ENCODE results near the gene TBPL2.
"Not testable (repeated sequence)": the region's sequence is repeated elsewhere in the genome, so short reads cannot be mapped to it uniquely, and the experiment has no call there.

The TBPL2 gene

GRCh38 chr14:55446833-55447232, 6.4 kb upstream of the TBPL2 start:
- intact Hi-C loops (cut with DNase I): loop anchor here (10.0 kb wide), 1 partner anchor 1028 kb away; no protein-coding TSS in a partner anchor
- peak in 10 of 42 donors; percentile 11 to 55 (median 30) for DNase-seq

- intact Hi-C loops (cut with DNase I): loop anchor here (10.0 kb wide), 1 partner anchor 1029 kb away; no protein-coding TSS in a partner anchor
- DNase-seq: peak in 38 of 42 donors; percentile 22 to 89 (median 68)
Measured at GRCh38 chr14:55446127-55446736, 5.8 kb upstream of the TBPL2 start.

GRCh38 chr14:55441286-55441685, 870 bp upstream of the TBPL2 start:
- peak in 5 of 42 donors; percentile 15 to 36 (median 32) for DNase-seq
- intact Hi-C loops (cut with DNase I): loop anchor here (10.0 kb wide), 1 partner anchor 1034 kb away; no protein-coding TSS in a partner anchor

DNA sequence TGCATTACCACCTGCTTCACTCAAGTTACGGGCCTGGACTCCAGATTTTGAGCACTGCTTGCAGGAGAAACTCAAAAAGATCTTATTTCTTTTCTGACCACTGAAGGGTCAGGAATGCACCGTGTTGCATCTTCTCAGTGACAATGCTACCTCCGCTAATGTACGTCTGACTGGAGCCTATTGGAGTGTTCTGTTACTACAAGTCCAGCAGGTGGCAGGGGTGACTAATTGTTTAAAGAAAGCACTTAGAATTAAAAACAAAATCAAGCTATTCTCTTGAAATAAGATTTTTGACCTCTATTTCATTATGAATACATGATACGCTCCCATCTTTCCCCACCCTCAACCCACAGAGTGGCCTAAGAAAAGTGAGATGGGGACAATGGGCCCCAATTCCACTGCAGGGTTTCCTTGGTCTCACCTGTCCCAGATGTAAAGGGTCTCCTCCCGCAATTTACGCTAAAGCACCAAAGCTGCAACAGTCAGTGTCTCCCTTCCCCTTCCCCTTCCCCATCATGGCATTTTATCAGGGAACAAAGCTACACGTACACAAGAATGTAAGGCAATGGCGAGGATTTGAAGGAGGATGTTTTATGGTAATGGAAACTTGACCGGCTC, 2.2 kb downstream of the TBPL2 start:
- DNase-seq: peak in 13 of 42 donors; percentile 9 to 74 (median 33)
- intact Hi-C loops (cut with DNase I): no loop called here

- no peak for DNase-seq
- intact Hi-C loops (cut with DNase I): no loop called here
Measured at GRCh38 chr14:55436931-55437330, 3.5 kb downstream of the TBPL2 start.

DNA sequence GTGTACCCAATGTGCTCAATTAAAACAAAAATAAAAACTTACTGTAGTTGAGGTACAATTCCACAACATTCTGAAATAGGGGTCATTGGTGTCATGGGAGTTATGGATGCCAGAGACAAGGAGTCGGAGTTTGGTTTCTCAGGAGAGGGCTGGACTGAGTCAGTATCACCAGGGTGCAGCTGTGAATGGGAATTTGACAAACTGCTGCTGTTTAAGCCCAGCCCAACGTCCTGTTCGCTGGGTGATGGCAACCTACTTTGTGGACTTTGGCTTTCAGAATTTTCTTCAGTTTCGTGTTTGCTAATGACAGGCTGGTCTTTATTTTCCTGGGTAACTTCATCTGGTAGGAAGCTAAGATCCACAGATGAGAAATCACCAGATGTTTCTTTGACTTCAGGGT, 3.9 kb downstream of the TBPL2 start:
- no peak for DNase-seq
- intact Hi-C loops (cut with DNase I): no loop called here

GRCh38 chr14:55434805-55435174, 5.6 kb downstream of the TBPL2 start:
- DNase-seq: no peak
- intact Hi-C loops (cut with DNase I): no loop called here

DNA sequence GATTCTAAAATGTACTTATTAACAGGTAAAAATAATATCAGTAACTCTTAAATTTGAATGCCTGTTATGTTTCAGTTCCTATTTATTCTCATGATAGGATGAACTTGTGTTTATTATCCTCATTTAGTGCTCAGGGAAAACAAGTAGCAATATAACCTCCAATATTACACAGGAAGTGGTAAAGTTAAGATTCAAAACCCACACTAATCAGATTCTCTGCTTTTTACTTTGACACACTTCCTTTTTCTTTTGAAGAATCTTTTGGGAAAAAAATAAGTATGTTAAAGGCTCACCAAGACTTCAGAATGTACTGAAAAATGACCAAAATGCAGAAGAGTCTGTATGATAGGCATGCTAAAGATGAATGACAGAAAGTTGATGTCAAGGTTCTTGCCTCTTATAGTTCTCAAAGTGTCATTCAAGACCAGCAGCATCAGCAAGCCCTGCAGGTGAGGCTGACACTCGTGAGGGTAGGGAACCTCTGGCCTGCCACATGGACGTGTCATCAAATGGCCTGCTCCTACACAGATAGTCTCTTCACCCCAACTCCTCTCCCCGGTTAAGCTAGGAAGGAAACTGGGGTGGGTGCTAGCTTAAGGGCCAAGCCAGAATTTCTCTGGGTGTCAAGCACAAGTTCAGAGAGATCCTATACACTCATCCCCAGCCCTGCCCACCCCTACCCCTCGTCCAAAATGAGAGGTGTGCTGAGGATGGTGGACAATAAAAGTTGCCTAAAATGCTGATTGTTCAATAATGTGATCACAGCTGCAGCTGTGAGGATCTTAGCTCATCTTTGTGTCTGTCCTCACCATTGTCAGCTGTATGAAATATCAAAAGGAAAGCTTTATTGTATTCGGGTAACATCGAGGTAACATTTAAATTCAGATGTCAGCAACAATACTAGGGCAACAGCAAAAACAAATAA, 6.3 kb downstream of the TBPL2 start:
- intact Hi-C loops (cut with DNase I): no loop called here
- no peak for DNase-seq

GRCh38 chr14:55432628-55433027, 7.8 kb downstream of the TBPL2 start:
- DNase-seq: no peak
- intact Hi-C loops (cut with DNase I): no loop called here

DNA sequence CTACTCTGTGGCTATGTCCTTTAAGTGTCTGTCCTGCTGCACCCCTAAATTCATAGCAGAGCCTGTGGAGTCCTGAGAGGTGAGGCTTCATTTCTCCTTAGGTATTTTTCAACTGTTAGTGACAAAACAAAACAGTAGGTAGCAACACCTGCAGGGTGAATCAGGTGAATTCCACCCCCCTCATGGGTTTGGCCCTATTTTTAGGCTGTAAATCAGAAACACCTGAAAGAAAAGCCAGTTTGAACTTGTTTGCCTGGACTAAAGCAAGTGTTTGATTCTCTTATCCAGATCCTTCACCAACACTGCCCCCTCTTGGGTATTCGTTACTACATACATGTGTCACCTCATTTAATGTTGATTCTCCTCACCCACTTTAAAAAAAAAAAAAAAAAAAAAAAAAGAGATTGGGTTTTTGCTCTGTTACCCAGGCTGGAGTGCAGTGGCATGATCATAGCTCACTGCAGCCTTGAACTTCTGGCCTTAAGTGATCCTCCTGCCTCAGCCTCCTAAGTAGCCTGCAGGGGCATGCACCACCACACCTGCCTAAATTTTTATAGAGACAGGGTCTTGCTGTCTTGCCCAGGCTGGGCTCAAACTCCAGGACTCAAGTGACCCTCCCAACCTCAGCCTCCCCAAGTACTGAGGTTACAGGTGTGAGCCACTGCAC, 10.3 kb downstream of the TBPL2 start:
- DNase-seq: peak in 4 of 42 donors; percentile 18 to 34 (median 26)
- intact Hi-C loops (cut with DNase I): no loop called here

DNA sequence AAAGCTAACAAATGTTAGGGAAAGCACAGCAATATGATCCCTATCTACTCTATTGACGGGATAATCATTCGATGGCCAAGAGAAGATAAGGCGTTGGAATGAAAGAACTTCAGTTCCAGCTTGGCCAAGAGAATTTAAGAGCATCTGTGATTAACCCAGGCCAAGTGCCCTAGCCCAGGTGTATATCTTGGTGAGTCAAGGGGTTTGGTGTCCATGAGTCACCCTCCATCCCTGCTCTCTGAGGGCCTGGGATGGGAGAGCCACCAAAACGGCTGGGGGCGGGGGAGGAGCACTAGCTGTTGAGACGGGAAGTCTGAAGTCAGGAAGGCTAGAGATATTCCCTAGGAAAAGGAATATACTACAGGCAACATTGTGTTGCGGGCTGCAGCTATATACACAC, 13.0 kb downstream of the TBPL2 start:
- intact Hi-C loops (cut with DNase I): no loop called here
- DNase-seq: no peak

- intact Hi-C loops (cut with DNase I): no loop called here
Measured at GRCh38 chr14:55426891-55427290, 13.5 kb downstream of the TBPL2 start.

DNA sequence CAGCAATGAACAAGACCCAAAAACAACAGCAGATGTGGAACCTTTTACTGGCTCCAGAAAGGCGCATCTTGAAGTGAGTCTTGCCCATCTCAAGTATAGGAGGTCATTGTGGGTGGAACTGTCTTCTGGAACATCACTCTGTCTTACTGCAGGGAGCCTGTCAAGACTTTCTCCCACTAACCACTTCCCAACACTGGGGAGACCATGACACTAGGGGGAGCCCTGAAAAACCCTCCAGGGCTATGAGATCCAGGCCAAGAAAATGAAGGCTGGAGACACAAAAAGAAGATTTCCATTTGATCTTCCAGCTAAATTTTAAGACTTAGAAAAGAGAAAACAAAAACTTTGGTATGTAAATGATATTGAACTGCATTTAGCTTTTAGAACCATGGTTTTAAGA, 15.3 kb downstream of the TBPL2 start:
- DNase-seq: no peak
- intact Hi-C loops (cut with DNase I): no loop called here

More at GRCh38 chr14:55426891-55427290, 13.5 kb downstream of the TBPL2 start:
- no peak for DNase-seq

DNA sequence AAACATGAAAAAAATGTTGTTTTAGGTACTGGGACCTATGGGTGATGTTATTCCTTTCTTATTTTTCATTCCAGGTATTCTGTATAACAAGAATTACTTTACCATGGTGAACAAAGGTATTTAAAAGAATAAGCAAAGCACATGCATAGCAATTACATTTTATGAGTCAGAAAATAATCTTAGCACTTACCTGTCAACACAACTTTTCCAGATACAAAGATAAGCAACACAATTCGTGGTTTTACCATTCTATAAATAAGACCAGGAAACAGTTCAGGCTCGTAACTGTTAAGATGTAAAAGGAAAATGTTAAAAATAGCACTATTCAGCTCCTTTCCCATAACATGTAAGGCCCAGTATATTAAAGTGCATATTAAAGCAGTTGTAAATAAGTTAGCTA, 16.4 kb downstream of the TBPL2 start:
- intact Hi-C loops (cut with DNase I): no loop called here
- DNase-seq: no peak

DNA sequence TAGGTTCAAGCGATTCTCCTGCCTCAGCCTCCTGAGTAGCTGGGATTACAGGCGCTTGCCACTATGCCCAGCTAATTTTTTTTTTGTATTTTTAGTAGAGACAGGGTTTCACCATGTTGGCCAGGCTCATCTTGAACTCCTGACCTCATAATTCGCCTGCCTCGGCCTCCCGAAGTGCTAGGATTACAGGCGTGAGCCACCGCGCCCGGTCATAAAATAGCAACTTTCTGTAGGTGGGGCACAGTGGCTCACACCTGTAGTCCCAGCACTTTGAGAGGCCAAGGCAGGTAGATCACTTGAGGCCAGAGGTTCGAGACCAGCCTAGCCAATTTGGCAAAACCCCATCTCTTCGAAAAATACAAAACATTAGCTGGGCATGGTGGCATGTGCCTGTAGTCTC, 18.1 kb downstream of the TBPL2 start:
- DNase-seq; intact Hi-C loops (cut with DNase I): not testable (repeated sequence)

DNA sequence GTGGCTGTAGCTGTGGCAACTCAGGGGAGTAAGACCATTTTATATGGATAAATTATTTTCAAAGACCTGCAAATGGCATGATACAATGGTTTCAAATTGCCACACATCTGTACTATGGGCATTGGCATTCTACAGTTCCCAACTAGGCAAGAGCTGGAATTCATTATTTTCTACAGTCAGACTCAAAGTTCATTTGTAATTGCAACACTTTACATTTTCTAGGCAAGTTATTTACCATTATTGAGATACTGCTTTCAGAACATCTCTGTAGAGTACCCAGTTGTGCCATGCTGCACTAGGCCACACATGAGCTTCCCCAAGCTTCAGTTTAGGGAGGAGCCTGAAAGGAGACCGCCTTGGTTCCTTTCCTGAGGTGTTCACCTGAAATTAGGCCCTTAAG, 20.8 kb downstream of the TBPL2 start:
- DNase-seq: no peak
- intact Hi-C loops (cut with DNase I): loop anchor here (10.0 kb wide), 1 partner anchor 145 kb away; the partner anchor contains the start of gene FBXO34

- intact Hi-C loops (cut with DNase I): loop anchor here (10.0 kb wide), 1 partner anchor 144 kb away; the partner anchor contains the start of gene FBXO34
Measured at GRCh38 chr14:55418411-55418810, 22.0 kb downstream of the TBPL2 start.

DNA sequence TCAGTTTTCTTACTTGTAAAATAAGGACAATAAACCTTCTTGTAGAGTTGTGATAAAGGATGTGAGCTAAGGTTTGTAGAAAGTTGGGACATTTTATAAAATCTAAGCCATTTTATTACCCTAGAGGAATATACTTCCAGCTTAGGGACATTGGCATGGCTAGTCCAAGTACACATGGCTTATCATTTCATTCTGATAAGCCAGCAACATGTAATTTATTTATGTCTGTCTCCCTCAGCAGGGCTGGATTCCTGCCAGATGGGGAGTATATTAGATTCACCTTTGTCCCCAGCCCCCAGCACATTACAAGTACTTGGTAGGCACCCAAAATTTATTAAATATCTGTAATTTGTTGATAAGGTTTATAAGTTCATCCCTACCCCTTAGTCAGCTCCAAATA, 22.5 kb downstream of the TBPL2 start:
- intact Hi-C loops (cut with DNase I): loop anchor here (10.0 kb wide), 1 partner anchor 143 kb away; the partner anchor contains the start of gene FBXO34
- DNase-seq: no peak

More at GRCh38 chr14:55418411-55418810, 22.0 kb downstream of the TBPL2 start:
- no peak for DNase-seq

GRCh38 chr14:55416866-55417265, 23.6 kb downstream of the TBPL2 start:
- intact Hi-C loops (cut with DNase I): loop anchor here (10.0 kb wide), 1 partner anchor 142 kb away; the partner anchor contains the start of gene FBXO34
- peak in 2 of 42 donors; percentile 13 to 17 for DNase-seq
